NOMO-1 treated with DMSO at 0.1 percent for 48 hours (cell line): ENCODE data around the gene BMPR1B.
"Not testable (repeated sequence)": the region's sequence is repeated elsewhere in the genome, so short reads cannot be mapped to it uniquely, and the experiment has no call there.

Experiments
- DNase-seq: peaks from one replicate; lab custom pipeline; 2025; ENCODE audit not compliant: unreplicated experiment; lab: John Stamatoyannopoulos, UW

The BMPR1B gene

DNA sequence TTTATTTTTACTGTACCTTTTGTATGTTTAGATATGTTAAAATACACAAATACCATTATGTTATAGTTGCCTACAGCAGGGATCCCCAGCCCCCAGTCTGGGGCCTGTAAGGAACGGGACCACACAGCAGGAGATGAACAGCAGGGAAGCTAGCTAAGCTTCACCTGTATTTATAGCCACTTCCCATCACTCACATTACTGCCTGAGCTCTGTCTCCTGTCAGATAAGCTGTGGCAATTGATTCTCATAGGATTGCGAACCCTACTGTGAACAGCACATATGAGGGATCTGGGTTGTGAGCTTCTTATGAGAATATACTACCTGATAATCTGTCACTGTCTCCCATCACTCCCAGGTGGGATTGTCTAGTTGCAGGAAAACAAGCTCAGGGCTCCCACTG is 73.9 kb downstream of the BMPR1B start:
- no peak for DNase-seq

DNA sequence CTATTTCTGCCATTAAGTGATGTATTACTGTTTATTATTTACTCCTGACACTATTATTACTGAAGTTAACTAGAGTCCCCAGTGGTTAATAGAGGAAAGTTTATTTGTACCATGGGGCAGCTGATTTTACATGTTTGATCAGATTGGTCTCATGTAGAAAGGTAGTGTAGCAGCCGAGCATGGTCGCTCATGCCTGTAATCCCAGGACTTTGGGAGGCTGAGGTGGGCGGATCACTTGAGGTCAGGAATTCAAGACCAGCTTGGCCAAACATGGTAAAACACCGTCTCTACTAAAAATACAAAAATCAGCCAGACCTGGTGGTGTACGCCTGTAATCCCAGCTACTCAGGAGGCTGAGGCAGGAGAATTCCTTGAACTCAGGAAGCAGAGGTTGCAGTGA is 74.6 kb downstream of the BMPR1B start:
- not testable (repeated sequence) for DNase-seq

DNA sequence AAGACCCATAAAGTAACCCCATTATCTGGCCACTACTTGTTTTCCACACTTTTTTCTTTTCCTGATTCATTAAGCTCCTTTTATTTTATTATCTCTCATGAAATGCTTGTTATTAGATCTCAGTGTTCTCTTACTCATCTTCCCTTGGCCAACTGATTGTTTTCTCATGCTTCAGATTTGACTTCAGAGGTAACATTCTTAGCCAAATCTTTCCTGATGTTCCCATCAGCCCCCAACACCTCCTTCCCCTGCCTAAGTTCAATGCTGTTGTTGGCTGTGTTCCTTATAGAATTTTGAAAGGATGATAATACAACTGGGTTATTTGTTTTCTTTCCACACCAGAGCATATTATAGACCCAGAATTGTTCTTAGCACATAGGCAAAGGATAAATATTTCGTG is 75.6 kb downstream of the BMPR1B start:
- no peak for DNase-seq

DNA sequence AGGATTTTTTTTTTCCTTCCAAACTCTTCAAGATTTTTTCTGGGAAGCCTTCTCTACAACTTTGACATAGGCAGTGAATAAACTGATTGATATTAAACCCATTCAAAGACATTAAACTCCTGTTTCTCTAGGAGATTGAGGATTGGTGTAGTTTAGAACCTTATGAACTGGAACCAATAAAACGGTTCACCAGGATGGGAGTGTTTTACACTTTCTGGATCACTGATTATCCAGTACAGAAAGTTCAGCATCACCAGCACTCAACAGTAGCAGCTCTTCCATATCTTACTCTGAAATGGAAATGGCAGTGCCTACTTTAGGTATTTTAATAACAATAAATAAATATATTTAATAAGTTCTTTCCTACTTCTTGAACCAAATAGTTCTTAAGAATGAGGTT is 76.7 kb downstream of the BMPR1B start:
- DNase-seq: no peak

DNA sequence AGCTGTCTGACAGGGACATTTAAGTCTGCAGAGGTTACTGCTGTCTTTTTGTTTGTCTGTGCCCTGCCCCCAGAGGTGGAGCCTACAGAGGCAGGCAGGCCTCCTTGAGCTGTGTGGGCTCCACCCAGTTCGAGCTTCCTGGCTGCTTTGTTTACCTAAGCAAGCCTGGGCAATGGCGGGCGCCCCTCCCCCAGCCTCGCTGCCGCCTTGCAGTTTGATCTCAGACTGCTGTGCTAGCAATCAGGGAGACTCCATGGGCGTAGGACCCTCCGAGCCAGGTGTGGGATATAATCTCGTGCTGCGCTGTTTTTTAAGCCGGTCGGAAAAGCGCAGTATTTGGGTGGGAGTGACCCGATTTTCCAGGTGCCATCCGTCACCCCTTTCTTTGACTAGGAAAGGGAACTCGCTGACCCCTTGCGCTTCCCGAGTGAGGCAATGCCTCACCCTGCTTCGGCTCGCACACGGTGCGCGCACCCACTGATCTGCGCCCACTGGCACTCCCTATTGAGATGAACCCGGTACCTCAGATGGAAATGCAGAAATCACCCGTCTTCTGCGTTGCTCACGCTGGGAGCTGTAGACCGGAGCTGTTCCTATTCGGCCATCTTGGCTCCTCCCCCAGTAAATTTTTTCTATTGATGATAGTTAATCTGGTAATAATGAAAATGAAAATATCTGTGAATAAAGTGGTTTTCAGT is 83.6 kb downstream of the BMPR1B start:
- DNase-seq: not testable (repeated sequence)

DNA sequence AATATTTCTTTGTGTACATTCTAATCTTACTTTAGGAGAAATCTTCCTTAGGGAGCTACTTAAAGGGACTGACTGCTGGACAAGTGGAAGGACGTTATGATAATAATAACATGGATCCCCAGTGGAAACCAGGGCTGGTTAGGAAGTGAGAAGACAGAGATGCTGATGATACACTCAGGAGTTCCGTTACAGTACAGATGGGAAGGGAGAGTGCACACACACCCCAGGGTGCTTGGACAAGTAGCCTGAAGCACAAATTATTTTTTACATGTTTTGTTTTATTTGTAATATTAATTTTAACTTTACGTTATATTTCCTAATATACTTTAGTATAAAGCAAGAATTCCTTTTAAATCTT is 84.1 kb downstream of the BMPR1B start:
- no peak for DNase-seq

DNA sequence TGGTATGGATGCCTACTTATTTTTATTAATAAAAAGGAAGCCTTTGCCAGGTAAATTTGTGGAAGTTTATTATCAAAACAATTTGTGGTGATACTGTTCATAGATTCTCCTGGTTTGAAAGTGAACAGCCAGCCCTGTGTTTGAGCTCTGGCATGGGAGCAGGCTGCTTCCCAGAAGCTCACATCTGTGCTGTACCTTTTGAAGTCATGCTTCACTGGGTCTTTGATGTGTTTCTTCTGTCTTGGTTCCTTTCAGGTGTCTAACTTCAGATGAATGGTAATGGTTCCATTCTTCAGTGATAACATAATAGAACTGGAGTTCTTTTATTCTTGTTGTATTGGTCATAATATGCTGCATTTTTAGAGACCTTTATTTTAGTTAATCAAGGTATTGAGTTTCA is 85.5 kb downstream of the BMPR1B start:
- DNase-seq: no peak

DNA sequence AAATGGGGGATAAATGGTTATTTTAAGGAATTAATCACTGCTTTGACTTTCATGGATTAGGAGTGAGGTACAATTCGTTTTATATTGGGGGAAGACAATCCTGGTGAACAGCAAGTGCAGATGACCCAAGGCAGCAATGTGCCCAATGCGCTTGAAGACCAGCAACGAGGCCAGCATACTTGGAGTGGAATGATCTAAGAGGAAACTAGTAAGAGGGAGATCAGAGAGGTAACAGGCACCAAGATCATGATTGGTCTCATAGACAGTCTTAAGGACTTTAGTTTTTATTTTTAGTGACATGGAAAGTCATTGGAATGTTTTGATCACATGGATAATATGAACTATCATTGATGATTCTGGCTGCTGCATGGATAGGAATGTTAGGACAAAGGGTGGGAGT is 90.6 kb downstream of the BMPR1B start:
- DNase-seq: no peak

DNA sequence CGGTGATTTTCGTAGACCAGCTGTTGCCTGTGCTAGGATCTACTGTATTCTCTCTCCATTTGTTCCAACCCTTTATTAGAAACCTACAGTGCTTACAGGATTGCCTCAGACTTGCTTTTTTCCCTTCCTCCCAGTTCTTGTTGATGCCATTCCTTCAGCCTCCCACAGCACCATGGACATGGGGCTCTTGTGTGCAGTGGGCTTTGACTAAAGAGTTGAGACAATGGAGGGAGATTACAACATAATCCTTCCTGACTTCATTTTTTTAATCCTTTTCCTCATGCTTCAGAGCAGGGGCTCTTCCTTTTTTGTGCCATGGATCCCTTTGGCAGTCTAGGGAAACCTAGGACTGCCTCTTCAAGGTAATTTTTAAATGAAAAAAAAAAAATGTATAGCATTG is 92.1 kb downstream of the BMPR1B start:
- DNase-seq: no peak

DNA sequence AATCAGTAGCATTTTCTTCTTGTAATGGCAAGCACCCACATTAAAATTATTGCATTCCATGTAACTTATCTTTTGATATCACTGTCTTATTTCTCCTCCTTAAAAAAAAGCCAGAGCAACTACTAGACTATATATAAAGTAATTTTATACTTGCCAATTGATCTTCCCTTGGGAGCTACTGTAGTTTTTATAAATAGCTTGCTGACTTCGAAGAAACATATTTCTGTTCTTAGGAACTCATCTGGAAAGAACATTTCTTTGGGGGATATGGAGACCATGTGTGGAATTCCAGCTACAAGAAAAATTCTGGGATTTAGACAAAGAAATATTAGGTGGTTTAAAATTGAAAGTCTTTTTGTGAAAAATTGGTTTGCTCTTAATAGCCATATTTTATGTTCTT is 94.9 kb downstream of the BMPR1B start:
- DNase-seq: no peak

DNA sequence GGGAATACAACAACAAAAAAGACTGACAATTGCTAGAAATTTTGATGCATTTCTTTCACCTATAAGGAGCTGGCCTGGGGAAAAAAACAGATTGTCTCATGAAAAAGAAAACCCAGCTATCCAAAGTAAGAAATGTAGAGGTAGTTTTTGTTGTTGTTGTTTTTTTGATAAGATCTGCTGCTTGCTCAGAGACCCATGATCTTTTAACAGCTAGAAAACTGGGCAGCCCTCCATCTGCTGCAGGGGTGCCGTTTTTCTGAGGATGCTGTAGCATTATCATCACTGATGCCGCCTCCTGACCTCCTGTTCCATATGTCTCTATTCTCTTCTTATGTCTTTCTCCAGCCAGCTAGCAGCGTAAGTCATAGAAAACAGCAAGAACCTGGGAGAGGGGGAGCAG is 98.3 kb downstream of the BMPR1B start:
- DNase-seq: no peak

DNA sequence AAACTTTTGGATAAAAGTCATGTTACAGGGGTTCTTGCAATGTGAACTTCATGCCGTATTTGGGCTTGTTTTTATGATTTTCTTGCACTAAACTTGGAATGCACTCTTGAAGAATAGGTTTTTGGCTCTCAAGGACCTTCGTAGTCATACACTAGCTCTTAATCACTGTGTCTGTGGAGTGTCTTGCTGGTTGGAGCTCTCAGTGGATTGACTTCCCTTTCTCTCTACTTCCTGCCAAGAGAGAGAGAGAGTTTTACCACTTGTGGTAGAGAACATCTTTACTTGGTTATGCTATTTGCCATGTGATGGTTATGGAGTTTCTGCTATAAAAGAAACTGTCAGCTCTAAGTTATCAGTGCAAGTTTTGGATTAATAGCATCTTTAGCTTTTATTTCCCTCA is 112.4 kb downstream of the BMPR1B start:
- no peak for DNase-seq

DNA sequence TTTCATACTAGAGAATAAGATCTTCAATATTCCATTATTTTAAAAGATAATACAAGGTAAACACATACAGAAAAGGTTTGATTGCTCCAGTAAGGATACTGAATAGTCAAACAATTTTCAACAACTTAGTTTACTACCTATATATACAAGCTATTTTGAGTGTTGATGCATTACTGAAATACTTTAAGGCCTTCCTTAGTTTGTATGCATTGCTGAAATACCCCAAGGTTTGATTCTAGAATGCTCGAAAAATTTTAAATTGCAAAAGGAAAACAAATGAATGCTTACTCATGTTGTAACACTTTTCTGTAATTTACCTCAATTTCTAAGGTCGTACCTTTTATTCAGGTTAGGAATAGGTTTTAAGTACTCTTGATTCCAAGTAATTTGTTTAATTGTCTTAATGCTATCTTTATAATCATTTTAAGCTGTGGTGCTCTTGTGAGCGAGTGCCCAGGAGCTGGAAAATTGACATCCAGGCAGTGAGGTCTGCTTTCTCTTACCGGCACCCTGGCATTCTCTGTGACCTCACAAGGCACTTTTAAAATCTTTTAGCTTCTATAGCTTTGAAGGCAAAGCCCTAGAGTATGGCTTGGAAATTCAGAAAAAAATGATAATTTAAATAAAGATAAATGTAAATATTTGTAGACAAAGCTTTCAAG is 114.0 kb downstream of the BMPR1B start:
- DNase-seq: no peak

DNA sequence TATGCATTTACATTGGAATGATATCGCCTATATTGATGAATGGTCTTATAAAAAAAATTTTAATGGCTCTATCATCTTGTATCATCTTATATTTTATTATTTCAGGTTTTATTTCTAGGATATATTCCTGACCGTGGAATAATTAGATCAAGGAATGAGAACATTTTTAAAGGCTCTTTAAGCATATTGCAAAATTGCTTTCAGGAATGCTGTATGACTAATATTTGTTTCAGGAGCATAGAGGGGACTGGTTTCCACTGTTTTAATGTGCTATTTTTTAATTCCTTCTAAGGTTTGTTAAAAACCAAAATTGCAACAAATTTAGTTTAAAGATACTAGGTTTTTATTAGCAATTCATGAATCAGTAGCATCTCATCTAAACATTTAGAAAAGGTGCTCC is 120.2 kb downstream of the BMPR1B start:
- no peak for DNase-seq

DNA sequence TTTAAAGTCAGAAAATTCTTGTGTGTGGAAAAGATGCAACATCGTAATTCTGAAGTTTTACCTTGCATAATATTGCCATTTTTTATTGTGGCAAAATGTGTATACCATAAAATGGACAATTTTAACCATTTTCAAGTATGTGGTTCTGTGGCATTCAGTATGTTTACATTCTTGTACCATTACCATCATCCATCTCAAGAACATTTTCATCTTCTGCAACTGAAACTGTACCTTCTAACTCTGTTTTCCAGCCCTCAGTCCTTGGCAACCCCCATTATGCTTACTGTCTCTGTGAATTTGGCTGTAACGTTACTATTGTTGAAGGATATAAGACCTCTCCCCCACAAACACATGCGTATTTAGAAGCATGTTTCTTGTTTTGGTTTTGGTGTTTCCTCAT is 123.2 kb downstream of the BMPR1B start:
- DNase-seq: no peak

DNA sequence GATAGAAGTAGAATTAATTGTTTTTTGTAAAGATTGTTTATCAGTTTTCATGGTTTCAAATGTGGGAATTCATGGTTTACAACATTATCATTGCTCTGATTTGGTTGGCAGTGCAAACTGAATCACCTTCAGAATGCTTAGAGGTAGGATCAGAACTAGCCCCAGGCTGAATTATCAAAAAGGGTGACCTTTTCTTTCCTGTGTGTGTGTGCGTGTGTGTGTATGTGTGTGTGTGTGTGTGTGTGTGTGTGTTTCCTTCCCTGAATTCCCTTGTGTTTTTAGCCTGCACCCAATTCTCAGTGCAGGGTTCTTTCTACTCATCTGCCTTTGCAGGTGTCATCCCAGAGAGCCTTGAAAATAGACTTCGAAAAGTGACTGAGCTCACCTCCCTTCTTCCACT is 125.0 kb downstream of the BMPR1B start:
- no peak for DNase-seq

DNA sequence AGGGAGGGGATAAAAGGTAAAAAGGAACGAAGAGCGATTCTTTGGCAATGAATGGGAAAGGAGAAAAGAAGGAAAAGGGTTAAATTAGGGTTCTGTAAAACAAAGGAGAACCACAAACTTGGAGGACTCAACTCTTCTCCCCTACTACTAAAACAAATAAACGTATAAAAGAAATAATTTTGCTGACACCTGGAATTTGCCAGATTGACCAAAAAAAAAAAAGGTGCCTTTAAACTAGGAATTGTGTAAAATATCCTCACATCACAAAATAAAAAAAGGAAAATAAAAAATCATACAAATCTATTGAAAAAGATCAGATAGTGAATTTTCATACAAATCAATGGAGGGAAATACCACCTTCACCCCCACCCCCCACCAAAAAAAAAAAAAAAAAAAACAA is 129.3 kb downstream of the BMPR1B start:
- DNase-seq: no peak

DNA sequence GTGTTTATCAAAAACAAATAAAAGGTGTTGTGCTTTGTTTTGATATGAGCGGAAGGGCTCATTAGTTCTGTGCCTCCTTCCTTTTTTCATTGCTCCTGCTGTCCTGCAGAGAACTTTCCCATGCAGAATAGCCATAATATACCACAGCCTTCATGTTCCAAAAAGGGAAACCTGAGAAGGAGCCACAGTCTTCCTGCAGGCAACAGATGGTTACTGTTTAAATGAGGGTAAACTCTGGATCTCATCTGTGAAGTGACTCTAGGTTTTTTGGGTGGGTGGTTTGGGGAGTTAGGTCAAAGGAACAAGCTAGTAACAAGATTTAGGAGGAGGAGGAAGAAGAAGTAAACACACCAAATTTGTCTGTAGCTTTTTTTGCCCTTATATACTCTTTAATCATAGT is 131.8 kb downstream of the BMPR1B start:
- DNase-seq: no peak

DNA sequence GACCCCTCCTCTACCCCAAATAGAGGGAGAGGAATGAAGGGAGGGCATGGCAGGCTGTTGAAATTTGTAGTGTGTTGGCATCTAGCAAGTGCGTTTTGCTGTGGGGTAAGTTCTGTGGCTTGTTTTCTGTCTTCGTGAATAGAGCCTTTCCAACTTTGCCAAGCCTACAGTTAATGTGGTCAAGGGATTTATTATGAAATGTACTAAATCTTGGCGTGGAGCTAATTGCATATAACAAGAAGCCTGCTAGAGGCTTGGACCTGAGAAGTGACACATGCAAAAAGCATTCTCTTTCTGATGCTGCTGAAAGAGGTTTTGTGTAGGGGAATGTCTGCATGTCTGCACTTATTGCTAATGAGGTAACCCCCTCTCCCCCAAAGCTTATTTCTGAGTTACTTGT is 132.2 kb downstream of the BMPR1B start:
- DNase-seq: no peak

DNA sequence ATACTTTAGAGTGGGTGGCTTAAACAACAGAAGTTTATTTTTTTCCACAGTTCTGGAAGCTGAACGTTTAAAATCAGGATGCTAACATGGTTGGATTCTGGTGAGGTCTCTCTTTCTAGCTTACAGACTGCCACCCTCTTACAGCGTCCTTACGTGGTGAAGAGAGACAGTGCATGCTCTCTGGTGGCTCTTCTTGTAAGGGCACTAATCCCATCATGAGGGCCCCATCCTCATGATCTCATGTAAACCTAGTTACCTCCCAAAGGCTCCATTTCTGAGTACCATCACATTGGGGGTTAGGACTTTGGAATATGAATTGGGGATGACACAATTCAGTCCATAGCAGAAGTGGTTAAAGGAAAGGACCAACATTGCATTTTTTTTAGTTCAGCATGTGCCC is 132.8 kb downstream of the BMPR1B start:
- no peak for DNase-seq

DNA sequence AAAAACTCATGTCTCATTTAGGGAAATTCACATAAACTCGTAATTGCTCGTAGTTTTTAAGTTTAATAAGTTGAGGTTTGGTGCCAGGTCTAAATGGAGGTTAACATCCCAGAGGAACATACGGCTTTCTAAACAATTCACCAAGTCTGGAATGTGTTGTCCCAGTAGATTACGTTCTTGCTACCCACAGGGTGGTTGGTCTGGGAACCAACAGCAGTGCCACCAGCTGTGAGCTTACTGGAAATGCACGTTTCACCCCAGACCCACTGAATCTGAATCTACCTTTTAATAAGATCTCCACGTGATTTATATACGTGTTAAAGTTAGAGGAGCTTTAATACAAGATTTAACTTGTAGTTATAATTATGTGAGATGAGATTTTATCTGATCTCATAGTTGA is 134.3 kb downstream of the BMPR1B start:
- DNase-seq: no peak

DNA sequence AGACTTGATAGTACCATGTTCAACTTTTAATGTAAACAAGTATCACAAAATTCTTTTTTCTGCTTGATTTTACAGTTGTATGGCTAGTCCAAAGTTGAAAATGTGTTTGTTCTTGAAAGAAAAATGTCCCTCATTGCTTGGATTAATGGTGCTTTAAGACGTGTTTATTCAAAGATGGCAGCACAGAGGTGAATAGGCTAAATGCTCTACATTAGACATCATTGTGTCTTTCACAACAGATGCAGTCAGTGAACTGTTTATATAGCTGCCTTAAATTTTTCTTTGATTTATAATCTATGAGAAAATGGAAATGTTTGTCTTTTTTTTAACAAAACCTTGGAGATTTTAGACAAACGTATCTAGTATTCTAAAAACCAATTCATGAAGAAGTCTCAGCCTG is 137.3 kb downstream of the BMPR1B start:
- DNase-seq: no peak

DNA sequence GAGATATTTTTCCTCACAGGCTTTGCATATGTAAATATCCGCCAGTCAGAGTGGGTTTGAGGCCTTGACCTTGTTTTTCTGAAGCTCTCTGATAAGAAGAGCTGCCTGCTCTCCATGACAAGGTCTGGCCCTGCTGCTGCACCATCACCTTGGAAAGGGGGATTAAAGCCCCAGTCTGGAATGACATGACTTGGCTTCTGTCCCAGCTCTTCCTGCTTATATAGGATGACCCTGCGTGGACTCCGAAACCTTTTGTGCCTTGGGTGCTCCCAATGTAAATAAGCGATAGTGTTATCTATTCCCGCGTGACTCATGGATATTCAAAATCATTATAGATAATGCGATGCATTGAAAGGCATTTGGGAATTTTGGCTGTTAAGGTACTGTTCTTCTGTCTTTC is 139.3 kb downstream of the BMPR1B start:
- DNase-seq: no peak
